ENCODE data around the gene C3.
"Not testable (repeated sequence)": the region's sequence is repeated elsewhere in the genome, so short reads cannot be mapped to it uniquely, and the experiment has no call there.

Gene C3

GRCh38 chr19:6713773-6714692 is 6.4 kb downstream of the C3 start:
- Histone ChIP-seq H3K27me3 (replicated peaks; ENCODE audit: control insufficient read depth, insufficient read depth, low read length, poor library complexity, severe bottlenecking) (peaks cover 5% of the 10 kb centered on the region), H3K4me3 (ENCODE audit: insufficient read depth, low read depth, low read length, poor library complexity, severe bottlenecking) (no peak overlapping the region), H3K36me3 (ENCODE audit: control insufficient read depth, insufficient read depth, low read length) (no peaks in the 10 kb centered on the region), H3K9me3 (ENCODE audit: control insufficient read depth, low read length) (no peaks in the 10 kb centered on the region), H3K27ac (ENCODE audit: insufficient read depth, low read length, poor library complexity, severe bottlenecking) (no peak overlapping the region), H3K4me1 (ENCODE audit: control insufficient read depth, insufficient read depth, low read length, poor library complexity, severe bottlenecking) (peaks cover 4% of the 10 kb centered on the region)
- DNase-seq = no peak

DNA sequence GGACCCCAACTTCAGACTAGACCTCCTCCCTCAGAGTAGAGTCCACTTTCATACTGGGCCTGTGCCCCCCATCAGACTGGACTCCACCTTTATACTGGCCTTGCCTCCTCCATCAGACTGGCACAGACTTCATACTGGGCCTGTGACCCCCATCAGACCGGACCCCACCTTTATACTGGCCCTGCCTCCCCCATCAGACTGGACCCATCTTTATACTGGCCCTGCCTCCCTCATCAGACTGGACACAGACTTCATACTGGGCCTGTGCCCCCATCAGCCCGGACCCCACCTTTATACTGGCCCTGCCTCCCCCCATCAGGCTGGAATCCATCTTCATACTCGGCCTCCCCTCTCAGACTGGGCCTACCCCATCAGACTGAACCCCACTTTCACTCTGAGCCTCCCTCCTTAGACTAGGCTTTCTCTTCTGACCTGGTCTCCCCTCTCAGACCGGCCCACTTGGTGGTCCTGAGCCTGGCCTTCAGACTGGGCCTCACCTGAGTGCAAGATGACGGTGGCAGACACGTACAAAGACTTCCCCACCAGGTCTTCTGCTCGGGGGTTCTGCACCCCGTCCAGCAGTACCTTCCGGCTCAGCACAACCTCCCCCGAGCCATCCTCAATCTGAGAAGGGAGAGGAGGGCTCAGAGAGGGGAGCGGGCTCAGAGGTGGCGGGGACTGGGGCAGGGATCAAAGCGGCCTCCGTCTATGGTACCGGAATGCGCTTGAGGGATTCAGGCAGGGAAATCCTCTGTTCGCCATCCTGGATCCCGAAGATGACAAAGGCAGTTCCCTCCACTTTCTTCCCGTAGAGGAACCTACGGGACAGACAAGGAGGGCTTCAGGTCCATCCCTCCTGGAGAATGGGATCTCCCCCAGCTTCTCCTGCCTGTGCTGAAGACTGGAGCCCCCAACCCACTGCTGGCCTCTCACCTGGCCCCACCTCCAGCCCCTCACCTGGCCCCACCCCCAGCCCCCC is 7.5 kb downstream of the C3 start:
- H3K4me3 ChIP-seq (ENCODE audit: insufficient read depth, low read depth, low read length, poor library complexity, severe bottlenecking) = no peak overlapping the region
- H3K27ac ChIP-seq (ENCODE audit: insufficient read depth, low read length, poor library complexity, severe bottlenecking) = no peak overlapping the region
- H3K9me3 ChIP-seq (ENCODE audit: control insufficient read depth, low read length) = no peaks in the 10 kb centered on the region
- H3K27me3 ChIP-seq (replicated peaks; ENCODE audit: control insufficient read depth, insufficient read depth, low read length, poor library complexity, severe bottlenecking) = peaks cover 5% of the 10 kb centered on the region
- H3K4me1 ChIP-seq (ENCODE audit: control insufficient read depth, insufficient read depth, low read length, poor library complexity, severe bottlenecking) = peaks cover 4% of the 10 kb centered on the region
- H3K36me3 ChIP-seq (ENCODE audit: control insufficient read depth, insufficient read depth, low read length) = no peaks in the 10 kb centered on the region
- DNase-seq = no peak

- Histone ChIP-seq H3K4me3 (ENCODE audit: insufficient read depth, low read depth, low read length, poor library complexity, severe bottlenecking) (no peak overlapping the region), H3K27ac (ENCODE audit: insufficient read depth, low read length, poor library complexity, severe bottlenecking) (no peak overlapping the region), H3K36me3 (ENCODE audit: control insufficient read depth, insufficient read depth, low read length) (no peaks in the 10 kb centered on the region), H3K4me1 (ENCODE audit: control insufficient read depth, insufficient read depth, low read length, poor library complexity, severe bottlenecking) (peaks cover 4% of the 10 kb centered on the region), H3K27me3 (replicated peaks; ENCODE audit: control insufficient read depth, insufficient read depth, low read length, poor library complexity, severe bottlenecking) (peaks cover 5% of the 10 kb centered on the region), H3K9me3 (ENCODE audit: control insufficient read depth, low read length) (no peaks in the 10 kb centered on the region)
- DNase-seq = no peak
Observed at GRCh38 chr19:6712231-6712630, 8.2 kb downstream of the C3 start.

- no peaks in the 10 kb centered on the region for H3K36me3 ChIP-seq (ENCODE audit: control insufficient read depth, insufficient read depth, low read length)
- H3K4me1 ChIP-seq (ENCODE audit: control insufficient read depth, insufficient read depth, low read length, poor library complexity, severe bottlenecking) = peaks cover 4% of the 10 kb centered on the region
- no peaks in the 10 kb centered on the region for H3K9me3 ChIP-seq (ENCODE audit: control insufficient read depth, low read length)
- H3K27ac ChIP-seq (ENCODE audit: insufficient read depth, low read length, poor library complexity, severe bottlenecking) = no peak overlapping the region
- H3K27me3 ChIP-seq (replicated peaks; ENCODE audit: control insufficient read depth, insufficient read depth, low read length, poor library complexity, severe bottlenecking) = peaks cover 5% of the 10 kb centered on the region
- no peak overlapping the region for H3K4me3 ChIP-seq (ENCODE audit: insufficient read depth, low read depth, low read length, poor library complexity, severe bottlenecking)
- DNase-seq = no peak
Observed at GRCh38 chr19:6711605-6712004, 8.8 kb downstream of the C3 start.

GRCh38 chr19:6711078-6711361 is 9.4 kb downstream of the C3 start:
- Histone ChIP-seq H3K9me3 (ENCODE audit: control insufficient read depth, low read length) (no peaks in the 10 kb centered on the region), H3K4me3 (ENCODE audit: insufficient read depth, low read depth, low read length, poor library complexity, severe bottlenecking) (no peak overlapping the region), H3K4me1 (ENCODE audit: control insufficient read depth, insufficient read depth, low read length, poor library complexity, severe bottlenecking) (peaks cover 4% of the 10 kb centered on the region), H3K27me3 (replicated peaks; ENCODE audit: control insufficient read depth, insufficient read depth, low read length, poor library complexity, severe bottlenecking) (peaks cover 5% of the 10 kb centered on the region), H3K36me3 (ENCODE audit: control insufficient read depth, insufficient read depth, low read length) (no peaks in the 10 kb centered on the region), H3K27ac (ENCODE audit: insufficient read depth, low read length, poor library complexity, severe bottlenecking) (no peak overlapping the region)
- DNase-seq = no peak

DNA sequence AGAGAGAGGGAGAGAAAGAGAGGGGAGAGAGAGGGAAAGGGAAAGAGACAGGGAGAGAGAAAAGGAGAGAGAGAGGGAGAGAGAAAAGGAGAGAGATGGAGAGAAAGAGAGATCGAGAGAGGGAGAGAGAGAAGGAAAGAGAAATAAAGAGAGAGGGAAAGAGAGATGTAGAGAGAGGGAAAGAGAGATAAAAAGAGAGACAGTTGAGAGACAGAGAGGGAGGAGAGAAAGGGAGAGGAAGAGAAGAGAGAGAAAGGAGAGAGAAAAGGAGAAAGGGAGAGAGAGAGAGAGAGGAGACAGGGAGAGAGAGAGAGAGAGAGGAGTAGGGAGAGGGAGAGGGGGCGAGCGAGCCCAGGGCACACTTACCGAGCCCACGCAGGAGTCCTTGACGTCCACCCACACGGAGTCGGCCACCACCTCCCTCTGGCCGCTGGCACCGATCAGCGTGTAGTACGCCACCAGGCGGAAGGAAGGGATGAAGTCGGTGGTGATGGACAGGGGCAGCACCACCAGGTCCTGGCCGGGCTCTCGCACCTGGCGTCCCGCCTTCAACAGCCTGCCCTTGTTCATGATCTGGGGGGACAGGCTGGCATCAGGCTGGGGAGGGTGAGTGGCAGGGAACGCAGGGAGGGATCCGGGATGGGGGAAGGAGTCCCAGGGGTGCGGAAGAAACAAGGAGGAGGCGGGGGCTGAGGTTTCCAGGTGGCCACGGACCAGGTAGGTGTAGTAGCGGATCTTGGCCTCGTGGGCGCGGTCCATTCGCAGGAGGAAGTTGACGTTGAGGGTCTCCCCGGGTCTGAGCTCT is 10.0 kb downstream of the C3 start:
- H3K27me3 ChIP-seq (replicated peaks; ENCODE audit: control insufficient read depth, insufficient read depth, low read length, poor library complexity, severe bottlenecking) = peaks cover 5% of the 10 kb centered on the region
- H3K4me1 ChIP-seq (ENCODE audit: control insufficient read depth, insufficient read depth, low read length, poor library complexity, severe bottlenecking) = peaks cover 4% of the 10 kb centered on the region
- H3K27ac ChIP-seq (ENCODE audit: insufficient read depth, low read length, poor library complexity, severe bottlenecking) = no peak overlapping the region
- DNase-seq = no peak
- no peak overlapping the region for H3K4me3 ChIP-seq (ENCODE audit: insufficient read depth, low read depth, low read length, poor library complexity, severe bottlenecking)
- no peaks in the 10 kb centered on the region for H3K36me3 ChIP-seq (ENCODE audit: control insufficient read depth, insufficient read depth, low read length)
- H3K9me3 ChIP-seq (ENCODE audit: control insufficient read depth, low read length) = no peaks in the 10 kb centered on the region

DNA sequence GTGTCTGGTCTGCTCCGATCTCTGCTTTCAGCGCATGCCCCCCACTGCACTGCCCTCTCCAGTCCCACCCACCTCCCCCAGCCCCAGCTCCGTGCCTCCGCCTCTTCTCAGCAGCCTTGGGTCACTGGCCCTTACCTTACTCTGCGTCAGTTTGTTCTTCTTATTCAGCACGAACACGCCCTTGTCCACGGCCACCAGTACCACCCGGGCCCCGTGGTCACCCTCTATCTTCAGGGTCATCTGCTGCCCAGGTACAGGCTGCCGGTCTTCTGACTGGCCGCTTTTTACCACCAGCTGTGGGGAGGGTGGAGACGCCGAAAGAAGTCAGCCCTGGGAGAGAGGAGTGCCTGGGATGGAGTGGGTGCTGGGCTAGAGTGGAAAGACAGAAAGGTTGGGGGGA is 10.9 kb downstream of the C3 start:
- no peaks in the 10 kb centered on the region for H3K9me3 ChIP-seq (ENCODE audit: control insufficient read depth, low read length)
- H3K4me3 ChIP-seq (ENCODE audit: insufficient read depth, low read depth, low read length, poor library complexity, severe bottlenecking) = no peak overlapping the region
- H3K4me1 ChIP-seq (ENCODE audit: control insufficient read depth, insufficient read depth, low read length, poor library complexity, severe bottlenecking) = peaks cover 4% of the 10 kb centered on the region
- no peak overlapping the region for H3K27ac ChIP-seq (ENCODE audit: insufficient read depth, low read length, poor library complexity, severe bottlenecking)
- H3K36me3 ChIP-seq (ENCODE audit: control insufficient read depth, insufficient read depth, low read length) = no peaks in the 10 kb centered on the region
- DNase-seq = no peak
- peaks cover 5% of the 10 kb centered on the region for H3K27me3 ChIP-seq (replicated peaks; ENCODE audit: control insufficient read depth, insufficient read depth, low read length, poor library complexity, severe bottlenecking)

DNA sequence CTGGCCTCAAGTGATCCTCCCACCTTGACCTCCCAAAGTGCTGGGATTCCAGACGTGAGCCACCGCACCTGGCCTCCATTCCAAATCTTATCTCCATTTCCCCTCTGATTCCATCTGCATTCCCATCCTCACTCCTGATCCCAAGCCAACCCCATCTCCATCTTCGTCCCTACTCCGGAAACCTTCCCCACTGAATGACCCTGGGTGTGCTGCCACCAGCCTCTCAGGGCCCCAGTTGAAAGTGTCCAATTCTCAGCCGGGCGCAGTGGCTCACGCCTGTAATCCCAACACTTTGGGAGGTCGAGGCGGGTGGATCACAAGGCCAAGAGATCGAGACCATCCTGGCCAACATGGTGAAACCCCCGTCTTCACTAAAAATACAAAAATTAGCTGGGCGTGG is 11.5 kb downstream of the C3 start:
- H3K27me3 ChIP-seq (replicated peaks; ENCODE audit: control insufficient read depth, insufficient read depth, low read length, poor library complexity, severe bottlenecking); H3K4me3 ChIP-seq (ENCODE audit: insufficient read depth, low read depth, low read length, poor library complexity, severe bottlenecking); H3K36me3 ChIP-seq (ENCODE audit: control insufficient read depth, insufficient read depth, low read length); H3K4me1 ChIP-seq (ENCODE audit: control insufficient read depth, insufficient read depth, low read length, poor library complexity, severe bottlenecking); H3K9me3 ChIP-seq (ENCODE audit: control insufficient read depth, low read length); H3K27ac ChIP-seq (ENCODE audit: insufficient read depth, low read length, poor library complexity, severe bottlenecking); DNase-seq: not testable (repeated sequence)

DNA sequence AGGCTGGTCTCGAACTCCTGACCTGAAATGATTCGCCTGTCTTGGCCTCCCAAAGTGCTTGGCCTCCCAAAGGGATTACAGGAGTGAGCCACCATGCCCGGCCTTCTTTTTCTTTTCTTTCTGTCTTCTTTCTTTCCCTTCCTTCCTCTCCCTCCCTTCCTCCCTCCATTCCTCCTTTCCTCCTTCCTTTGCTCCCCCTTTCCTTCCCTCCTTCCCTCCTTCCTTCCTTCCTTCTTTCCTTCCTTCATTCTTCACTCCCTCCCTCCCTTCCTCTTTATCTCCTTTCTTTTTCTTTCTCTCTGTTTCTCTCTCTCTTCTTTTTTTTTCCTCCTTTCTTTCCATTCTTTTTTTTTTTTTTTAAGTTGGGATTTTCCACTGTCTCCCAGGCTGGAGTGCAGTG is 12.1 kb downstream of the C3 start:
- peaks cover 5% of the 10 kb centered on the region for H3K27me3 ChIP-seq (replicated peaks; ENCODE audit: control insufficient read depth, insufficient read depth, low read length, poor library complexity, severe bottlenecking)

More for the DNA sequence above, 12.1 kb downstream of the C3 start:
- Histone ChIP-seq H3K27ac (ENCODE audit: insufficient read depth, low read length, poor library complexity, severe bottlenecking) (no peak overlapping the region), H3K36me3 (ENCODE audit: control insufficient read depth, insufficient read depth, low read length) (no peaks in the 10 kb centered on the region), H3K4me1 (ENCODE audit: control insufficient read depth, insufficient read depth, low read length, poor library complexity, severe bottlenecking) (peaks cover 4% of the 10 kb centered on the region), H3K4me3 (ENCODE audit: insufficient read depth, low read depth, low read length, poor library complexity, severe bottlenecking) (no peak overlapping the region), H3K9me3 (ENCODE audit: control insufficient read depth, low read length) (no peaks in the 10 kb centered on the region)
- no peak for DNase-seq

All from effector memory CD4-positive, alpha-beta T cell (primary cell).